Panc1 (cell line): ENCODE measurements around the gene SCPEP1. TPM values are rescaled to one million over a fixed set of nuclear protein-coding genes. Genes with fewer than 3 reads are reported as not detected.

Experiments used
- ATAC-seq: fragments of 200-7000 bp; cut with Tn5 transposase; 2 replicates; pipeline ENCODE4 v1.9.1; 2020; ENCODE audit warnings: mild to moderate bottlenecking, moderate library complexity
- BruUV-seq: library from RNA; stranded (reverse); fragments of 400-500 nt; replicated peaks from 2 replicates; lab custom pipeline; 2021; lab: Mats Ljungman, UMichigan
- CTCF ChIA-PET: fragments of 300-600 bp; sonication (Branson Sonifier 250); formaldehyde crosslinking; loops from one replicate; lab custom pipeline; 2022; ENCODE audit warnings: antibody characterized with exemption; lab: Charles Lee
- POLR2A ChIA-PET: fragments of 300-600 bp; sonication (Branson Sonifier 250); formaldehyde crosslinking; loops from one replicate; lab custom pipeline; 2022; ENCODE audit warnings: antibody characterized with exemption; lab: Charles Lee
- DNase-seq: peaks from one replicate; pipeline ENCODE4 v3.0.0-alpha.2; 2010; ENCODE audit warnings: low read depth, low spot score
- H3K27ac ChIP-seq: 2 replicates; pipeline ENCODE4 v1.5.1; 2011; ENCODE audit warnings: mild to moderate bottlenecking, low read length, inconsistent platforms
- H3K27me3 ChIP-seq: fragments of 200-500 bp; sonication (Bioruptor generic); 2 replicates; pipeline ENCODE4 v1.6.0; 2014; ENCODE audit warnings: low read length, inconsistent platforms; ENCODE audit not compliant: control insufficient read depth, insufficient read depth
- H3K36me3 ChIP-seq: fragments of 200-500 bp; sonication (Bioruptor generic); 2 replicates; pipeline ENCODE4 v1.5.1; 2014; ENCODE audit warnings: inconsistent platforms, mild to moderate bottlenecking, low read length, moderate library complexity; ENCODE audit not compliant: control insufficient read depth, insufficient read depth
- H3K4me1 ChIP-seq: 2 replicates; pipeline ENCODE4 v1.5.1; 2011; ENCODE audit warnings: inconsistent platforms, mild to moderate bottlenecking, low read length, moderate library complexity; ENCODE audit not compliant: control insufficient read depth, insufficient read depth
- H3K4me3 ChIP-seq, 2 experiments: 2 replicates each; pipeline ENCODE4 v1.5.1; 2011 to 2012; ENCODE audit warnings: low read depth in 2 of 2, low read length in 2 of 2, mild to moderate bottlenecking in 2 of 2, inconsistent platforms in 1 of 2, moderate library complexity in 1 of 2
- H3K9me3 ChIP-seq: fragments of 200-500 bp; sonication (Bioruptor generic); 2 replicates; pipeline ENCODE4 v1.5.1; 2014; ENCODE audit warnings: low read depth, mild to moderate bottlenecking, inconsistent platforms, low read length, moderate library complexity; ENCODE audit not compliant: control insufficient read depth, insufficient read depth
- POLR2AphosphoS5 ChIP-seq: IDR thresholded peaks from 2 replicates; pipeline ENCODE4 v1.6.1; 2012; ENCODE audit warnings: mild to moderate bottlenecking, low read depth, low read length, moderate library complexity
- SIN3A ChIP-seq: IDR thresholded peaks from 2 replicates; pipeline ENCODE4 v1.6.1; 2012; ENCODE audit warnings: low read depth, mild to moderate bottlenecking, low read length, moderate library complexity, borderline replicate concordance; ENCODE audit not compliant: insufficient read depth
- TCF7L2 ChIP-seq: IDR thresholded peaks from 2 replicates; pipeline ENCODE4 v1.6.1; 2011; ENCODE audit warnings: mild to moderate bottlenecking, low read depth, low read length, inconsistent platforms
- in situ Hi-C: cut with HindIII; loops from 2 replicates; pipeline ENCODE4 v1.10.0; 2016; ENCODE audit warnings: low sequenced_read_pairs, low pct_unique_long_range_greater_than_20kb
- intact Hi-C: fragments of 100-400 bp; cut with micrococcal nuclease; formaldehyde crosslinking; loops from one replicate; pipeline ENCODE4 v1.10.0; 2022; ENCODE audit not compliant: unreplicated experiment
- total RNA-seq: library from RNA; stranded (reverse); gene quantifications from one replicate; pipeline ENCODE4 v1.2.1, GENCODE V29; 2021; ENCODE audit not compliant: unreplicated experiment
- TF ChIP-seq, protein P1 (sequence below): fragments of 450-650 bp; IDR thresholded peaks from 2 replicates; pipeline ENCODE4 v1.5.1; 2017; ENCODE audit warnings: mild to moderate bottlenecking
- TF ChIP-seq, protein P2 (sequence below), 2 experiments: IDR thresholded peaks; 2 replicates each; pipeline ENCODE4 v1.6.1; 2011 to 2012; ENCODE audit warnings: low read depth in 2 of 2, control low read depth in 1 of 2, low read length in 1 of 2, mild to moderate bottlenecking in 1 of 2, moderate library complexity in 1 of 2; ENCODE audit not compliant: insufficient read depth in 1 of 2

Gene SCPEP1
- total RNA-seq, 1 experiment from 2014 or later = 50.7 TPM

DNA sequence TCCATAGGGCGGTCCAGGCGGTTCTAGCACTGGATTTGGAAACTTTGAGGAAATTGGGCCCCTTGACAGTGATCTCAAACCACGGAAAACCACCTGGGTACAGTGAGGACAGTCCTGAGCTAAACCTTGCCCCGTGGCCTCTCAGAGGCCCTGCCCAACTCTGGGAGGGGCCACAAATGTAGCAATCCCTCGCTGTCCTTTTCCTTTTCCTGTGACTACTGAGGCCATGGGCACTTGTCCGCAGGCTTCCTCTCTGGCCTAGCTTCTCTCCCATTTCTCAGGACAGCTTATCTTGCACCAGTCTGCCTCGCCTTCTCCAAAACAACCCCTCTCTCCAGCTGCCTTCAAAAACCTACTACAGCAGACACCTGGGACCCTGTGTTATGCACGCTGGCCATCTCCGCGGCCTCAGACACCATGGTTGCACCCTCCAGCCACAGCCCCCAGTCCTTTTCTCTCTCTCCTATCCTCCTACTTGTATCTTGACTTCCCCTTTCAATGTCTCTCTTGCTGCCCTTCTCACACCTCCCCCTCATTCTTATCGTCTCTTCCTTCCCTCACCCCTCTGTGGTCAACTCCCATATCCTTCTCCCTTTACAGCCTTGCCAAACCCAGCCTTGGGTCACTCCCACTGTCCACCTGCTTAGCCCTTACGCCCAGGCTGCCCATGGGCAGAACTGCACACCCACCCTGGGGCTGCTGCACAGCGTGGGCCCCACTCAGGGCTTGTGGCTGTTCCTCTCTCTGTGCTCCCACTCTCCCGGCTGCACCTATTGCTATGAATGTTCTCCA is 7.6 kb downstream of the SCPEP1 start:
- H3K9me3 ChIP-seq = no peaks in the 10 kb centered on the region
- no peaks in the 10 kb centered on the region for H3K27me3 ChIP-seq
- no peak overlapping the region for H3K27ac ChIP-seq
- no TSS peak for BruUV-seq
- CTCF ChIA-PET = interaction anchor here (0.7 kb wide), 1 partner anchor 387 kb away, joined by 3 read pairs; no protein-coding TSS in a partner anchor
- TF ChIP-seq, protein P1, sequence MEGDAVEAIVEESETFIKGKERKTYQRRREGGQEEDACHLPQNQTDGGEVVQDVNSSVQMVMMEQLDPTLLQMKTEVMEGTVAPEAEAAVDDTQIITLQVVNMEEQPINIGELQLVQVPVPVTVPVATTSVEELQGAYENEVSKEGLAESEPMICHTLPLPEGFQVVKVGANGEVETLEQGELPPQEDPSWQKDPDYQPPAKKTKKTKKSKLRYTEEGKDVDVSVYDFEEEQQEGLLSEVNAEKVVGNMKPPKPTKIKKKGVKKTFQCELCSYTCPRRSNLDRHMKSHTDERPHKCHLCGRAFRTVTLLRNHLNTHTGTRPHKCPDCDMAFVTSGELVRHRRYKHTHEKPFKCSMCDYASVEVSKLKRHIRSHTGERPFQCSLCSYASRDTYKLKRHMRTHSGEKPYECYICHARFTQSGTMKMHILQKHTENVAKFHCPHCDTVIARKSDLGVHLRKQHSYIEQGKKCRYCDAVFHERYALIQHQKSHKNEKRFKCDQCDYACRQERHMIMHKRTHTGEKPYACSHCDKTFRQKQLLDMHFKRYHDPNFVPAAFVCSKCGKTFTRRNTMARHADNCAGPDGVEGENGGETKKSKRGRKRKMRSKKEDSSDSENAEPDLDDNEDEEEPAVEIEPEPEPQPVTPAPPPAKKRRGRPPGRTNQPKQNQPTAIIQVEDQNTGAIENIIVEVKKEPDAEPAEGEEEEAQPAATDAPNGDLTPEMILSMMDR = no peak
- TF ChIP-seq, protein P2, sequence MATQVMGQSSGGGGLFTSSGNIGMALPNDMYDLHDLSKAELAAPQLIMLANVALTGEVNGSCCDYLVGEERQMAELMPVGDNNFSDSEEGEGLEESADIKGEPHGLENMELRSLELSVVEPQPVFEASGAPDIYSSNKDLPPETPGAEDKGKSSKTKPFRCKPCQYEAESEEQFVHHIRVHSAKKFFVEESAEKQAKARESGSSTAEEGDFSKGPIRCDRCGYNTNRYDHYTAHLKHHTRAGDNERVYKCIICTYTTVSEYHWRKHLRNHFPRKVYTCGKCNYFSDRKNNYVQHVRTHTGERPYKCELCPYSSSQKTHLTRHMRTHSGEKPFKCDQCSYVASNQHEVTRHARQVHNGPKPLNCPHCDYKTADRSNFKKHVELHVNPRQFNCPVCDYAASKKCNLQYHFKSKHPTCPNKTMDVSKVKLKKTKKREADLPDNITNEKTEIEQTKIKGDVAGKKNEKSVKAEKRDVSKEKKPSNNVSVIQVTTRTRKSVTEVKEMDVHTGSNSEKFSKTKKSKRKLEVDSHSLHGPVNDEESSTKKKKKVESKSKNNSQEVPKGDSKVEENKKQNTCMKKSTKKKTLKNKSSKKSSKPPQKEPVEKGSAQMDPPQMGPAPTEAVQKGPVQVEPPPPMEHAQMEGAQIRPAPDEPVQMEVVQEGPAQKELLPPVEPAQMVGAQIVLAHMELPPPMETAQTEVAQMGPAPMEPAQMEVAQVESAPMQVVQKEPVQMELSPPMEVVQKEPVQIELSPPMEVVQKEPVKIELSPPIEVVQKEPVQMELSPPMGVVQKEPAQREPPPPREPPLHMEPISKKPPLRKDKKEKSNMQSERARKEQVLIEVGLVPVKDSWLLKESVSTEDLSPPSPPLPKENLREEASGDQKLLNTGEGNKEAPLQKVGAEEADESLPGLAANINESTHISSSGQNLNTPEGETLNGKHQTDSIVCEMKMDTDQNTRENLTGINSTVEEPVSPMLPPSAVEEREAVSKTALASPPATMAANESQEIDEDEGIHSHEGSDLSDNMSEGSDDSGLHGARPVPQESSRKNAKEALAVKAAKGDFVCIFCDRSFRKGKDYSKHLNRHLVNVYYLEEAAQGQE (IDR thresholded peaks at IDR 0.05; ENCODE audit: insufficient read depth in 1 of 2, low read depth in 2 of 2, low read length in 1 of 2) = no peak
- TF ChIP-seq TCF7L2 (no peak), SIN3A (no peak), POLR2AphosphoS5 (no peak)
- no peak for DNase-seq
- intact Hi-C loops = no loop called here
- H3K4me3 ChIP-seq = no peak overlapping the region
- POLR2A ChIA-PET = no interaction called here
- no peaks in the 10 kb centered on the region for H3K4me1 ChIP-seq
- H3K36me3 ChIP-seq = peaks cover 6% of the 10 kb centered on the region; the same call in 1 of the 2 replicates
- ATAC-seq = no peak
- in situ Hi-C loops = no loop called here

DNA sequence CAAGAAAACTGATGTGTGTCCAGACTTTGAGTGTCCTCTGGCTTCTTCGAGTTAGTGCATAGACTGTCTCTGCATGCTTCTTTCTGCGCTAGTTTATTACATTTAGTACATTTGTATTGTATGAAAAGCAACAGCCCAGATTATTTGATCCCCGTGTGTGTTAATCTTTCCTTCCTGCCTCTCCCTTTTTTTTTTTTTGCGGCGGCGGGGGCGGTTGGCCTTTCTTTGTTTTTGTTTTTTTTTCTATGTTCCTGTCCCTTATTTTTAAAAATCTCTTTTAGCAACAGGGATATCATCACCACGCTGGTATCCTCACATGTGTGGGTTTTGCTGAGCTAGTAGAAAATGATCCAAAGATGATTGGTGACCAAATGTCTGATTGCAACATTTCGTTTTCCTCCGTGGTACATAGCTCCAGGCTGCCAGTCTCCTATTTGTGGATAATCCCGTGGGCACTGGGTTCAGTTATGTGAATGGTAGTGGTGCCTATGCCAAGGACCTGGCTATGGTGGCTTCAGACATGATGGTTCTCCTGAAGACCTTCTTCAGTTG is 9.4 kb downstream of the SCPEP1 start:
- Histone ChIP-seq H3K36me3 (peaks cover 6% of the 10 kb centered on the region; the same call in 1 of the 2 replicates), H3K27me3 (no peaks in the 10 kb centered on the region), H3K27ac (no peak overlapping the region), H3K4me1 (no peaks in the 10 kb centered on the region), H3K9me3 (no peaks in the 10 kb centered on the region), H3K4me3 (no peak overlapping the region)
- BruUV-seq = no TSS peak
- TF ChIP-seq, protein P2 (IDR thresholded peaks at IDR 0.05; ENCODE audit: insufficient read depth in 1 of 2, low read depth in 2 of 2, low read length in 1 of 2) = no peak
- TF ChIP-seq, protein P1 = no peak
- intact Hi-C loops = no loop called here
- ChIA-PET POLR2A (no interaction called here), CTCF (no interaction called here)
- no peak for ATAC-seq
- in situ Hi-C loops = no loop called here
- DNase-seq = no peak
